Measurements from ENCODE around the gene MACROD2.

The MACROD2 gene

DNA sequence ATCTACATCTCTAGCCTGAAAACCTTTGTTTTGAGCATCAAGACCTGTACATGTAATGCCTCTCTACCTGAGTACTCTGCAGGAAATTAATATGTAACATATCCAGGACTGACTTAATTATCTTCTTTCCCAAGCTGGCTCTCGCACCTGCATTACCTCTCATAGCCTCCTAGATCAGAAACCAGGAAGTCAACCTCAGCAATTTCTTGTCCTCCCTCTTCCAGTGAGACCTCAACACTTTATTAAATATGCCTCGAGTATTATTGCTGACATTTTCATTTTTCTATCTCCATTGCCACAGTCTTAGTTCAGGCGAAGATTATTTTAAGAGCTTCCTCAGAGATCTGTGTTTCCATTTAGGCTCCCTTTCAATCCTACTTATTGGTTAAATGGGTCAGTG lies 69.0 kb downstream of the MACROD2 start:
- DNase-seq = no peak

- no peak for DNase-seq
Measured at GRCh38 chr20:14064921-14065320, 69.6 kb downstream of the MACROD2 start.

GRCh38 chr20:14065774-14066173 lies 70.5 kb downstream of the MACROD2 start:
- no peak for DNase-seq

DNA sequence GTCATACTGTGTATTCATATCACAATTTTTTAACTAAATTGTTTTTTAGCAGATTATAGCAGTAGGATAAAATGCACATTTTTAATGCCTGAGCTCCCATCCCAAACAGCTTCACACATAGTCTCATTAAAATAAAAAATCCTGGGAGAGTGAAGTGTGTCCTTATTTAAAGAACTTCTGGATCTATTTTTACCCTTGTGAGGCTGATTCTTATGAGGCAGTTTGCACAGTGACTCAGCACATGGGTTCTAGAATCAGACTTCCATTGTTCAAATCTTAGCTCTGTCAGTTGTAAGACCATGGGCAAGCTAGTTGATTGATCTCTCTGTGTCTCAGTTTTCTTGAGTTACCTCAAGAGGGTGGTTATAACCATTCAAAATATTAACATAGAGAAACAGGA lies 72.3 kb downstream of the MACROD2 start:
- DNase-seq = no peak

GRCh38 chr20:14069796-14070195 lies 74.5 kb downstream of the MACROD2 start:
- DNase-seq = no peak

DNA sequence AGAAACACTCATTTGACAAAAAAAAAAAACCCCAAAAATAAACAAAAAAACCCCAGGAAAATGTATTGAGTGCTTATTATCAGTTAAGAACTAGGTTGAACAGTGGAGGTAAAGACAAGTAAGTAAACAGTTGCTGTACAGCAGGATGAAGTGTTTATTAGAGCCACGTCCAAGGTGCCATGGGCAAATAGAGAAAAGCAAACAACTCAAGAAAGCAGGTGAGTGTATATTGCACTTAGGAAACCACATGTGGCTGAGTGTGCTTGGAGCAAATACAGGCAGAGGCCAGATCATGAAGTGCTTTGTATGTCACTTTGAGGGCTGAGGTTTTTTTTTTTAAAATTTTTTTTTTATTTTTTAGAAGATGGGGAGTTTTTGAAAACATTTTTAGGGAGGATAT lies 98.3 kb downstream of the MACROD2 start:
- DNase-seq = no peak

DNA sequence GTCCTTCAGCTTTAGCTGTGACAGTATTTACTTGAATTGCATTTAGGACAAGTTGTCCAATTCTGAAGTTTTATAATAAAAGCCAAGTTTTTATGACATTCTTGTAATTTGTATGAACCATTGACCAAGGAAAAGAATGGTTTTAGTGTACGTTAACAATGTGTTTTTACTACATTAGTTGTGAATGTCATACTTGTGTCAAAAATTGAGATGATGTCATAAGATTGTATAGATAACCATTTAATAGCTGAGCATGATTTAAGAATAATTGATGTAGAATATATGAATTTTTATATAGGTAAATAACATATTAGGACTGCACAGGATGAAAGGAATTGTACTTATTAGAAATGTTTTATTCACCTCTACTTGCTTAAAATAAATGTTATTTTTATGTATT lies 102.9 kb downstream of the MACROD2 start:
- no peak for DNase-seq

DNA sequence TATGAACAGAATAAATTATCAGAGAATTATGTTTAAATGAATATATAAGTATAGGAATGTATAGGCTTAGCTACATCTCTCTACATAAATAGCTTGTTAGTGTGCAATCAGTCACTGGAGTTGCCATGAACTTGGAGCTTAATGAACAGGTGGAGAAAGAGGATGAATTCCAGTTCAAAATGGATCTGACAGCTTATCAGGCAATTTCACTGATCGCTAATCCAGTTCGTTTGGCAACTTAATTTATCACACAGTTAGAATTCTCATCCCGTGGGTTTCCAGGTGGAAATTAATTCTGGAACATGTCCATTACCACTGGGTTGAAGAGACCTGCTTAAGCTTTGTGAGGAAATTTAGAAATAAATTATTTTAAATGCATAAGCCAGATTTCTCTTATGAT lies 118.1 kb downstream of the MACROD2 start:
- no peak for DNase-seq

- no peak for DNase-seq
Measured at GRCh38 chr20:14114065-14114704, 118.9 kb downstream of the MACROD2 start.

DNA sequence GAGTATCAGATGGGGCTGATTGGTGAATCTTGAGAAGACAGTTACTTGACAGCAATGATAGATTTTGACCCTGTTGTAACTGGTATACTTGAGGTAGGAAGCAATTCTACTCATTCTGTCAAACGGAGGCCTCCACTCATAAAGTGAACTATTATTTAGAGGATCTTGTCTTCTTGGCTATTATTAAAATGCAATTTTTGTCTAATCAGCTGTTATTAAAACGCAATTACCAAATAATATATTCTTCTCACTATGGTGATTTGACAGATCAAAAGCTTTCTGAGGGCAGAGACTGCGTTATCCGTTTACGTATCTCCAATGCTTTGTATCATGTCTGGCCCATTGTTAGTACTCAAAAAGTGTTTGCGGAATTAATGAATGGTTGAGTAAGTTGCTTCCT lies 120.7 kb downstream of the MACROD2 start:
- DNase-seq = no peak

DNA sequence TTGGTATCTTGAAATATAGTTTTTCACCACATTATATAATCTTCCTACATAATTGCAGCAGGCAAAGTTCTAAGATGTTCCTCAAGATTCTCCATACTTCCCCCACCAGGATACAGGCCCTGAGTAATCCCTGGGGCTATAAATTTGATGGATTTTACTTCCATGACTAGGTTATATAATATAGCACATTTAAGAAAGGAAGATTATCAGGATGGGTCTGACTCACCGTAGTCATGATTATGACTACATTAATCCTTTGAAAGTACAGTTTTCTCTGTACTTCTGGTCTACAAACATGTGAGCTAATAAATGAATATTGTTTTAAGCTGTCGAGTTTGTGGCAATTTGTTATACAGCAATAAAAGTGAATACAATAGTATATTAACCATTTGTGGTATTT lies 122.5 kb downstream of the MACROD2 start:
- DNase-seq = no peak

GRCh38 chr20:14126856-14127255 lies 131.5 kb downstream of the MACROD2 start:
- DNase-seq = no peak

GRCh38 chr20:14127514-14128223 lies 132.4 kb downstream of the MACROD2 start:
- DNase-seq = no peak

- no peak for DNase-seq
Measured at GRCh38 chr20:14134004-14134403, 138.7 kb downstream of the MACROD2 start.

GRCh38 chr20:14142171-14142570 lies 146.9 kb downstream of the MACROD2 start:
- no peak for DNase-seq

- DNase-seq = no peak
Measured at GRCh38 chr20:14142964-14143627, 147.8 kb downstream of the MACROD2 start.

GRCh38 chr20:14148042-14148441 lies 152.7 kb downstream of the MACROD2 start:
- no peak for DNase-seq

GRCh38 chr20:14155361-14155760 lies 160.0 kb downstream of the MACROD2 start:
- DNase-seq = no peak

- DNase-seq = no peak
Measured at GRCh38 chr20:14178528-14178927, 183.2 kb downstream of the MACROD2 start.

- no peak for DNase-seq
Measured at GRCh38 chr20:14178952-14179351, 183.6 kb downstream of the MACROD2 start.

GRCh38 chr20:14189794-14190402 lies 194.6 kb downstream of the MACROD2 start:
- DNase-seq = no peak

- DNase-seq = no peak
Measured at GRCh38 chr20:14191559-14191958, 196.2 kb downstream of the MACROD2 start.

GRCh38 chr20:14193443-14193842 lies 198.1 kb downstream of the MACROD2 start:
- DNase-seq = no peak

DNA sequence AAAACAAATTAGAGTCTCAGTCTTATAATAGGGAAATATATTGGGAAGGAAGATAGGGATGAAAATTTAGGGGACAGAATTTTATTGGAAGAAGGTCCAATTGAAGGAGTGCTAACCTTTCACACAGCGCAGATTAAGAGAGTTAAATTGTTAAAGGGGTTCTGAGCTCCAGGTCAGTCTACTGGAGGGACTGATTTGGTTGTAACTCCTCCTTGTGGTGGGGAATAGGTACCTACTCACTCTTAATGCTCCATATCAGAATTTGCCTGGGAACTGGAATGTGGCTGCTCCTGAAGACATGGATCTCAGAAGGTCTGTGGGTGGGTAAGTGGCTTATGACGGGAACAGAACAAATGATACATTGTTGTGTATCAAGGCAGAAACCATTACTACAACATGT lies 198.6 kb downstream of the MACROD2 start:
- no peak for DNase-seq
